ENCODE results near the gene CYRIA.

Gene CYRIA

DNA sequence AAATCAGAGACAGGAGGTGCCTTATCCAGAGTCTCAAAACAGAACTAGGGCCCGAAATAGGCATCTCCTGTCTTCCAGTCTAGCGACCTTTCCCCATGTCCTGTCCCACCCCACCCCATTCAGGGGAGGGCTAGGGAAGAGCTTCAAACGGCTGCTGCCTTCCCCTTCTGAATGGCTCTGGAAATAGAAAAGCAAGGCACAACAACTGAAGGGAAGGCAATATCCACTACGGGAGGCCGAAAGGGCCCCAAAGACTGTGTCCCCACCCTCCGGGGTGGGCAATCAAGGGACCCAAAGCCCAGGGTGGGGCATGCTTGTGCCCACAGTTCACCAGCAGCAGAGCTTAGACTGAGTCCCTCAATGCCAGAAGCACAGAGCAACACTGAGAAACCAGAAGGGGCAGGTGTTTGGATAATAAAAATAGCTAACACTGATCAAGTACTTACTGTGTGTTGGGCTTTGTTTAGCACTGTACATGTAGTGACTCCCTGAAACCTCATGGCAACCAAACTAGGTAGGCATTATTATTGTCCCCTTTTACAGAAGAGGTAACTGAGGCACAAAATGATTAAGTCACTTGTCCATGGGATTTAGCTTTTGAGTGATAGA is 38.5 kb downstream of the CYRIA start:
- DNase-seq: no peak

DNA sequence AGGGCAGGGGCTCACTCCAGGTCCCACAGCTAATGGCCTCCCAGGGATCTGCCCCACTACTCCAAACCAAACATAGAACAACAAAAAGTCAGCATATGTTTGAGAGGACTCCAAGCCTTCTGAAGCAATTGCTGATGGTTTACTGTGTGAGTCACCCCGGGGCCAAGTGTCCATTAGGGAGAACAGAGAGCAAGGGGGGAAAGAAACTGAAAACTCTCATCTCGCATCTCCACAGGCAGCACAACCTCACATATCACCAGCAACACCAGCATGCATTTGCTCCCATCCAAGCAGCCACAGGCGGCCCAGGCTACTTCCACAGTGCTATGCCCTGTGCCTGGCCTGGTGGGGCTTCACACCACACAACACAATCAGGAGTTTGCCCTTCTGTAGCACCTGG is 39.1 kb downstream of the CYRIA start:
- DNase-seq: no peak

DNA sequence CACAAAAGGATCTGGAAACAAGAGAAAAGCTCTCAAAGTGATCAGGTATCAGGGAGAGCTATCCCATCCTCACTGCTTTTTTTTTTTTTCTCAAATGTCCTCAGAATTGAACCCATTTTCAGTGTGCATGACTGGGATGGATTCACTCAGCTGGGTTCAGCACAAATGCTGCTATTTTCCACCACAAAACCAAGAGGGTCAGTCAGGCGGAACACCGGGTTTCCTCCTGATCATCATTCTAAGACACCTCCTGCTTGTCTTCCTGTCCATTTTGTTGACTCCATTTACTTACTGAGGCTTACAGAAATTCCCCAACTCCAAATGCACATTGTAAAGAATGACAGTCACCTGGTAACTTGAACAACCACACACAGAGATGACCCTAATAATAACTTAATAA is 39.9 kb downstream of the CYRIA start:
- DNase-seq: no peak

DNA sequence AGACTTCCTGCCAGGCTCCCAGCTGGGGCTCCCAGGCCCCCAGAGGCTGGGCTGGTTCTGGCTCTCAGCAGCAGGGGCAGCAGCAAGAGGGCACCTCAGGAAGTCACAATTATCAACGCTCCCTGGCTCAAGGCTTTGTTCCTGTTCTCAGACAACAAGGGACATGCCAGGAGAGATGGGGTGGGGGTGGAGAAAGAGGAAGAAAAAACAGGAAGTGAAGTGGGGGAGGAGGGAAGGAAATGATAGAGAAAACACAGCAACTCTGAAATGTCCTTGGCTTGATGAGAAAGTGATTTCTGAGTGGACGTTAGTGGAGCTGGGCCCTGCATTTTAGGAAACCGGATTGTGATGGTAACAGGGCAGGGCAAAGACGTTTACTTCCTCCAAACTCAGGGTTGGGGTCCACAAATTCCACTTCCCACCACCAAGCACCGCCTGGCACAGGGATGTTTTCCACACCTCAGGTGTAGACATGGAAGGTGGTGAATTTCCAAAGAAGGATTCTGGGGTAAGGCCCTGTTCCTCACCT is 40.4 kb downstream of the CYRIA start:
- no peak for DNase-seq

DNA sequence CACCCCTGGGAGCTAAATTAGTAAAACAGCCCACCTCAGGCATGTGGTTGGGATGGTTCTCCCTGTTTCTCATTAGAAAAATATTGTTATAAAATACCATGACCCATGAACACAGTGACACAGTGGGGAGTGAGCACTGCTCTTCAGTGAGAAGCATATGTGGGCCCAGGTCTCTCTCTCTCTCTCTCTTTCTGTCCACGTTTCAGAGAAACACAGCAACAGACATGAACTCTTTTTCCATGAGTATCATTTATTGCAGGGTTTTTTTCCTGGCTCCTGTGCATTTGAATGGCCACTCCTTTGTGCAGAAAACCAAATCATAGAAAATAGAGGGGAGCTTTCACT is 41.2 kb downstream of the CYRIA start:
- no peak for DNase-seq

DNA sequence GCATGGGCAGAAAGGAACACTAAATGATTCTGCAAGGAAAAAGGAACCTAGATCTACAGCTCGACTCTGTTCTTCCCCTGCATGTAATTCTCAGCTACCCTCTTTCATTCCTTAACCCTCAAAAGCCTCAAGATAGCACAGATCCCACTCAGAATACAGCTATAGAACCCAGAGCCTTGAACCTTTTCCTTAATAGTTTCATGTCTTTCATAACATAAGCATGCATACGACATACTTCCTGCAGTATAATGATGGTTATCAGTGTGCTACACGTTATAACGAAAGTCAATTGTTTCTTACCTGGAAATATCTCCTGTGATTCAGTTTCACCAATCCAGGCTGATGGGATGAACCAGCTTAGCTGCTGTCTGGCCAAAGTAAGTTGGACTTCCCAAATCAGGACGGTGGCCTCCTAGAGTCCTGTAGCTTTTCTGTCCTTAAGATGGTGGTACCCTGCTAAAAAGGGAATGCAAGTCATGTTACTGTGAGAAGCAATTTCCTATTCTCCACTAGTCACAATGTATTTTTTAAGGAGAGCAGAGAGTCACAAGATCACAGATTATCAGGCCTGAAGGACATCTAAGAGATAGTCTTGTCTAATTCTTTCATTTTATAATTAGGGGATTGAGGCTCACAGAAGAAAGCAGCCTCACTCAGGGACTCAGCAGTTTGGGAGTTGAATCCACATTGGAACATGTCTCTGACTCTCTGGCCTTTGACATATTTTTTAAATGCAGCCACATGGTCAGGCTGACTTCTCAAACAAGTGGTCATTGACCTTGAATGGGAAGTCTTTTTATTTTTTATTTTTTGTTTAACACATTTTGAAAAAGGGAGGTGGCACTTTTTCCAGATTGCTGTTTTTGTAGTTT is 41.8 kb downstream of the CYRIA start:
- no peak for DNase-seq

DNA sequence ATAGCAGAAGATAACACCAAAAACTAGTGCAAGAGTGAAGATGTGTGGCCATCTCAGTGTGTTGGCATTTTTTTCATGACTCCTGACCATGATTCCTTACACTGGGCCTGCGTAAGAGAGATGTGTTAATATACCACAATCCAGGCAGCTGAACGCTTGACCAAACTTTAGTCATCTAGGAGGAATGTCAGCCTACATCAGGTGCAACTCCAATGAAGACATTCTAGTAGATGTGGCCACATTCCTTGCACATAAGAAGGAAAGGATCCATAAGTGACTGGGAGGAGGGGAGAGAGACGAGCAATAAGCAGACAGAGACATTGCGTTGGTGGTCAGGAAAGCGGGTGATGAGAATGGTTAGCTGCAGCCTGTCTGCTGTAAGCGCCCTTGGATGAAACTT is 42.6 kb downstream of the CYRIA start:
- DNase-seq: no peak

DNA sequence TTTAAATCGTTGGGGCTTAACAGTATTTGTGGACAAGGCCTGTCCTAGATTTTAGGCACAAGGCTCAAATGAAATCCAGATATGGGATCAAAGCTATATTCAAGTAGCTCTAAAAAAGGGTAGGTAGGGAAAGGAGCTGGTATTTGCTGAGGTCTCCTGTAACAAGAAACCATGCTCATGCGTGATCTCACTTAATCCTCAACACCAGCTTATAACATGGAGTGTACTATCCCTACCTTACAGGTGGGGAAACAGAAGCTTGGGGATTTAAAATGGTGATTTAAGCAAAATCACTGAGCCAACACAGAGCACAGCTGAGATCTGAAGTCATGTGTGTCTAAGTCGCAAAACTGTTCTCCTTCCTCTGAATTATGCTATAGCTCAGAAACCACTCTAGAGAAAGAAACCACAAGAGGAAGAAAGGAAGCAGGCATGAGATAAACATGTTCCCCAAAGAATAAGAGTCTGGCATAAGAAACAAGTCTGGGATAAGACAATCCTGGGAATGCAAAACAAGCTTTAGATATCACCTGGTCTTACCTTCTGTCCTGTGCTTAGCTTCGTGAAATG is 43.1 kb downstream of the CYRIA start:
- DNase-seq: no peak

DNA sequence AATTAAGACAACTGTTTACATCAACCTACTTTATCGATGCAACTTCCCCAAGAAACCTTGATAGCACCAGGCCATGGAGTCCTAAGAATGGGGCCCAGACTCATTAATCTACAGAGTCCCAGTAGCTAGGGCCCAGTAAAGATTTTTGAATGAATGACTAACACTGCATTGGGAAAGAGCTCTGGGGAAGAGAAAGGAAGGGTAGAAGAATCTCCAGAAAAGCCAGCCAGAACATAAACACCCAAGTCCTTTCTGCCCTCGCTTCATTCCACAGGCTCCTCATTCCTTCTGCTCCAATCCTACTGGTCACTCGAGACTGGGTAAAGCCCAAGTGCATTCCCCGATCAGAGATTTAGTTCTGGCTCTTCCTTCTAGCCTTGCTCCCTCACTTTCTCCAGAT is 44.3 kb downstream of the CYRIA start:
- DNase-seq: no peak

DNA sequence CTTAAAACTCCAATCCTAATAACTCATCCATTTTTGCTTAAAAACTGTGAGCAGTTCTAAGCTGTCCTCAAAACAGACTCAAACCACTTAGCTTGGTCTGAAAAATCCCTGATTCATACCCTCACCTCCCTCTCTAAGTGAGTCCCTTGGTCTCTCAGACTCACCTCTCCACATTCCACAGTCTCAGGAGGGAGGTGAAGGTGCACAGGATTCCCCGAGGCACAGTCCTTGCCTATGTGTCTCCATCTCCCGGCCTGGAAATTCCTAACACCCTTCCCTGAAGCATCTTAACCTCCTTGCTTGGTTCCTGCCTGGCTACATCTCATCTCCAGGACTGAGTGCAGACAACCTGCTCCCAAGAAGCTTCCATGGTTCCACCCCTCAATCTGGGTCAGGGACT is 45.0 kb downstream of the CYRIA start:
- DNase-seq: no peak

DNA sequence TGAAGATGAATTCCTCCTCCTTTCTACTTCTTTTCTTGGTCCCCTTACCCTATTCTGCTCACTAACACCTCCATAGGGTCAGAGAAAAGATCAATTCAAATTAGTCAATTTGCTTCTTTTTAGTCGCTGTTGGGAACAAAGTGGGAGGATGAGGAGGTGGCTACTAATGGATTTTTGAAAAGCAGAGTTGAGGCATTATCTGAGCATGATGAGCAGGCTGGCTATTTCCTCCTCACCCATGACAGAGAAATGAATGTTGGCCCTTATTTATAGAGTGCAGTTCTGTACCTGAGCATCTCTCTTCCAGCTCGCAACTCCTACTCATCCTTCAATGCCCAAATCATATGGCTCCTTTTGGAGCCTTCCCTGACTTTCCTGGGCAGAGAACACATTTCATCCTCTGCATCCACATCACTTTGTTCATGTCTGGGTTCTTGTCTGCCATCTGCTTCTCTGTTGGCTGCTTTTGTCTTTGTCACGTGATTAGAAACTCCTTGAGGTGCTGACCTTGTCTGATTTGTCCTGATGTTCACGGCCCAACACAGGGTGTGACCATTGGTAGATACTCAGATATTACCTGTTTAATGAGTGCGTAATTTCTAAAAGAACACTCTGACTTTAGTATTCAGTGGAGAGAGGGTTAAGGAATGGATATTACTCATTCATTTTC is 45.9 kb downstream of the CYRIA start:
- no peak for DNase-seq

DNA sequence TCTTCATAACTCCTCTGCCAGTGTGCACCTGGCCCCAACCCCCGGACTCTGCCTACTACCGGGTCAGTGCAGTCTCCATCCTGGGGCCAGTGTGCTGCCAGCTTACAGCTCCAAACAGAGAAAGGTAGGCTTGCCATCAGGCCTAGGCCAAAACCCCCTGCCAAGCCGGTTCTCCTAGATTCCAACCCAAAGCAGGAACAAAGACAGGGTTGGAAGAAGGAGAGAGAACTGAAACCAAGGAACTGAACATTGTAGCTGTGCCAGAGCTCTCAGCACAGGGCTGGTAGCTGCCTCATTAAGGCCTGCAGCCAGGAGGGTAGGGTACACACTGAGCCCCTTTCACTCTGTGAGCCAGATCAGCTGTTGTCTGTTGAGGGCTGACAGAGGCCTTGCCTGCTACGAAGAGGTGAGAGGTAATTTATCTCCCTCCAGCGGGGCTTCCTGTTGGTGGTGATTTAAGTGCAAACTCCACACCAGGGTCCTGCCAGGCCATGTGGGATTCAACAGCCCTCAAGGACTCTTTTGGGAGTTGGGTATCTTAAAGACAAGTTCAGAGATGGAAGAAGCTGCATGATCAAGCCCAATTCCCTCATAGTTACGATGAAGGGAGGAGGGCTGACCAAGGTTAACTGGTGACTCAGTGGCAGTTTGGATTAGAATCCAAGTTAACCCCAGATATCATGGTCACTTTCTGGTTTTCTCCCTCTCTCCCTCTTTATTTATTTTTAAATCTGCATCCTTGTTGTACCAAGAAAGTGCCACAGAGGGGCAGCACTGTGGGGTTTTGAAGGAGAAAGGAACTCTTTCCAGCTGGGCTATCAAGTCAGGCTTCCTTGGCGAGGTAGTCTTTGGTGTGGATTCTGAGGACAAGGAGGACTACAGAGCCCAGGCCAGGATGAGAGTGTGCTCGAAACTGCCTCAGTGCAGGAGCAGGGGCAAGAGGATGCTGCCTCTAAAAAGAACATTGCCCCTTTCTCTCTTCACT is 48.1 kb downstream of the CYRIA start:
- no peak for DNase-seq
